MCF 10A (cell line): Measurements from ENCODE around the gene PDGFD. TPM values are rescaled to one million over a fixed set of nuclear protein-coding genes. Genes with fewer than 3 reads are reported as not detected.

Experiments used
- BruUV-seq: library from RNA; stranded (reverse); fragments of 400-500 nt; replicated peaks from 2 replicates; lab custom pipeline; 2021; lab: Mats Ljungman, UMichigan
- CTCF ChIA-PET: fragments of 300-600 bp; sonication (Branson Sonifier 250); formaldehyde crosslinking; extraction: SDS; loops from one replicate; lab custom pipeline; 2021; ENCODE audit warnings: antibody characterized with exemption, inconsistent platforms; lab: Yijun Ruan, JAX
- POLR2A ChIA-PET: fragments of 300-600, 350-650 bp; sonication (Branson Sonifier 250); formaldehyde crosslinking; extraction: SDS; loops from one replicate; lab custom pipeline; 2020; ENCODE audit warnings: antibody characterized with exemption, inconsistent platforms; lab: Yijun Ruan, JAX
- DNase-seq: peaks from one replicate; pipeline ENCODE4 v3.0.0-alpha.2; 2018; ENCODE audit not compliant: unreplicated experiment
- H3K27ac Mint-ChIP-seq: one replicate; pipeline ENCODE4 v1.8.0; 2022; ENCODE audit warnings: mild to moderate bottlenecking, low read depth, mixed read lengths; ENCODE audit not compliant: unreplicated experiment
- H3K27me3 Mint-ChIP-seq: one replicate; pipeline ENCODE4 v1.8.0; 2022; ENCODE audit warnings: mixed read lengths; ENCODE audit not compliant: insufficient read depth, unreplicated experiment
- H3K36me3 Mint-ChIP-seq: one replicate; pipeline ENCODE4 v1.8.0; 2022; ENCODE audit warnings: mild to moderate bottlenecking, moderate library complexity, mixed read lengths; ENCODE audit not compliant: insufficient read depth, unreplicated experiment
- H3K4me1 Mint-ChIP-seq: one replicate; pipeline ENCODE4 v1.8.0; 2022; ENCODE audit warnings: mixed read lengths; ENCODE audit not compliant: insufficient read depth, unreplicated experiment
- H3K4me3 Mint-ChIP-seq: one replicate; pipeline ENCODE4 v1.8.0; 2022; ENCODE audit warnings: mild to moderate bottlenecking, moderate library complexity, mixed read lengths; ENCODE audit not compliant: unreplicated experiment
- H3K9me3 Mint-ChIP-seq: one replicate; pipeline ENCODE4 v1.8.0; 2022; ENCODE audit warnings: mixed read lengths; ENCODE audit not compliant: unreplicated experiment
- CTCF ChIP-seq: fragments of 200-600 bp; IDR thresholded peaks from one replicate; pipeline ENCODE4 v1.8.0; 2022; ENCODE audit warnings: antibody characterized with exemption, mild to moderate bottlenecking; ENCODE audit not compliant: unreplicated experiment
- intact Hi-C: fragments of 100-400 bp; cut with micrococcal nuclease; formaldehyde crosslinking; loops from 2 replicates; pipeline ENCODE4 v1.14.1; 2022
- total RNA-seq: library from RNA; stranded (reverse); gene quantifications from 2 replicates; pipeline ENCODE4 v1.2.3, GENCODE V29; 2022

Gene PDGFD
- total RNA-seq, 1 experiment from 2014 or later = 0.61 TPM

DNA sequence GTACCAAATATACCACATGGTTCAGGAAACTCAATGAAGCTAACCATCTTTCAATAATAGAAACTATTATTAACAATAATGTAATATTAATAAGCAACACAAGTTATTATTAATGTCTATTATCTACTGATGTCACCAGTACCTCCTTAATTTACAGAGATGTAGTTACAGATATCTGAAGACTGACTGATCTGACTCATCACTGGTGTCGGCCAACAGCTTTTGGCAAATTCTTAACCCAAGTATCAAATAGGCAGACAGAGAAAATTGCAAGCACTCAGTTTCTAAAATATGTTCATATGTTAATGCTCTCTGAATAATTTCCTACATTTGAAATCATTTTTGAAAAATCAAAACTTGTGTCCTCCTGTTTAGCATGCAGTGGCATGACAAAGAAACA is 227.9 kb downstream of the PDGFD start:
- intact Hi-C loops = no loop called here
- no peaks in the 10 kb centered on the region for H3K36me3 Mint-ChIP-seq
- peaks cover 15% of the 10 kb centered on the region for H3K4me1 Mint-ChIP-seq
- CTCF ChIA-PET = no interaction called here
- no peak overlapping the region for H3K4me3 Mint-ChIP-seq
- TF ChIP-seq CTCF = no peak
- BruUV-seq = no TSS peak
- no peak overlapping the region for H3K27ac Mint-ChIP-seq
- no peaks in the 10 kb centered on the region for H3K9me3 Mint-ChIP-seq
- no peaks in the 10 kb centered on the region for H3K27me3 Mint-ChIP-seq
- POLR2A ChIA-PET = interaction anchor here (1.8 kb wide), 1 partner anchor 227 kb away, joined by 3 read pairs; no protein-coding TSS in a partner anchor
- no peak for DNase-seq

GRCh38 chr11:103935219-103935618 is 228.7 kb downstream of the PDGFD start:
- ChIA-PET CTCF (interaction anchor here (0.6 to 0.7 kb wide), 2 partner anchors 23 to 228 kb away, joined by 3 read pairs; no protein-coding TSS in a partner anchor), POLR2A (interaction anchor here (1.8 kb wide), 1 partner anchor 228 kb away, joined by 3 read pairs; no protein-coding TSS in a partner anchor)
- H3K27me3 Mint-ChIP-seq = no peaks in the 10 kb centered on the region
- no peaks in the 10 kb centered on the region for H3K9me3 Mint-ChIP-seq
- no peak for DNase-seq
- intact Hi-C loops = no loop called here
- TF ChIP-seq CTCF = no peak
- no TSS peak for BruUV-seq
- no peak overlapping the region for H3K27ac Mint-ChIP-seq
- H3K4me3 Mint-ChIP-seq = no peak overlapping the region
- no peaks in the 10 kb centered on the region for H3K36me3 Mint-ChIP-seq
- peaks cover 6% of the 10 kb centered on the region for H3K4me1 Mint-ChIP-seq

- no peak overlapping the region for H3K4me3 Mint-ChIP-seq
- H3K27ac Mint-ChIP-seq = no peak overlapping the region
- no peaks in the 10 kb centered on the region for H3K36me3 Mint-ChIP-seq
- no peaks in the 10 kb centered on the region for H3K27me3 Mint-ChIP-seq
- no peak for TF ChIP-seq CTCF
- H3K4me1 Mint-ChIP-seq = no peaks in the 10 kb centered on the region
- H3K9me3 Mint-ChIP-seq = no peaks in the 10 kb centered on the region
- BruUV-seq = no TSS peak
- DNase-seq = no peak
- ChIA-PET POLR2A (interaction anchor here (2.1 kb wide), 1 partner anchor 11 kb away, joined by 6 read pairs; no protein-coding TSS in a partner anchor), CTCF (interaction anchor here (0.6 to 1.7 kb wide), 3 partner anchors 131 to 247 kb away, joined by 3 to 5 read pairs (median 3); no protein-coding TSS in a partner anchor)
- intact Hi-C loops = loop anchor here (5.0 kb wide), 1 partner anchor 247 kb away; no protein-coding TSS in a partner anchor
Observed at GRCh38 chr11:103929170-103929903, 234.6 kb downstream of the PDGFD start.

GRCh38 chr11:103928802-103929161 is 235.2 kb downstream of the PDGFD start:
- no peak for DNase-seq
- no peak overlapping the region for H3K4me3 Mint-ChIP-seq
- H3K36me3 Mint-ChIP-seq = no peaks in the 10 kb centered on the region
- ChIA-PET CTCF (interaction anchor here (0.6 to 1.5 kb wide), 5 partner anchors 153 to 326 kb away, joined by 3 to 11 read pairs (median 3); no protein-coding TSS in a partner anchor), POLR2A (no interaction called here)
- H3K9me3 Mint-ChIP-seq = no peaks in the 10 kb centered on the region
- intact Hi-C loops = loop anchor here (5.0 kb wide), 1 partner anchor 246 kb away; no protein-coding TSS in a partner anchor
- no peak overlapping the region for H3K27ac Mint-ChIP-seq
- peaks cover 2% of the 10 kb centered on the region for H3K4me1 Mint-ChIP-seq
- no peak for TF ChIP-seq CTCF
- H3K27me3 Mint-ChIP-seq = no peaks in the 10 kb centered on the region
- no TSS peak for BruUV-seq
